ENCODE results near the gene EML5.

GRCh38 chr14:88837495-88837894 lies 44.7 kb upstream of the EML5 start:
- TF ChIP-seq CTCF (IDR thresholded peaks at IDR 0.05 in 2 of 3, conservative IDR thresholded peaks at IDR 0.05 in 1 of 3; ENCODE audit: borderline replicate concordance in 1 of 3, insufficient read depth in 1 of 3, low read depth in 2 of 3, low read length in 2 of 3) (no peak), ZNF274 (IDR thresholded peaks at IDR 0.05; ENCODE audit: low read depth, low read length) (no peak), RAD21 (IDR thresholded peaks at IDR 0.05; ENCODE audit: low read depth) (no peak), POLR2A (IDR thresholded peaks at IDR 0.05; ENCODE audit: borderline replicate concordance, extremely low read depth, insufficient read depth, insufficient read length) (no peak), POLR2AphosphoS5 (IDR thresholded peaks at IDR 0.05; ENCODE audit: low read depth, low read length) (no peak), CEBPB (IDR thresholded peaks at IDR 0.05; ENCODE audit: low read depth) (no peak), YY1 (IDR thresholded peaks at IDR 0.05; ENCODE audit: extremely low read depth, insufficient replicate concordance, low read depth, low read length) (no peak), EZH2phosphoT487 (IDR thresholded peaks at IDR 0.05; ENCODE audit: borderline replicate concordance) (no peak)
